Measurements from ENCODE around the gene PTPRS. TPM values are rescaled to one million over a fixed set of nuclear protein-coding genes. Genes with fewer than 3 reads are reported as not detected.

Gene PTPRS
- total RNA-seq, 2 donors from 2014 or later: 7.9 to 15.6 TPM

DNA sequence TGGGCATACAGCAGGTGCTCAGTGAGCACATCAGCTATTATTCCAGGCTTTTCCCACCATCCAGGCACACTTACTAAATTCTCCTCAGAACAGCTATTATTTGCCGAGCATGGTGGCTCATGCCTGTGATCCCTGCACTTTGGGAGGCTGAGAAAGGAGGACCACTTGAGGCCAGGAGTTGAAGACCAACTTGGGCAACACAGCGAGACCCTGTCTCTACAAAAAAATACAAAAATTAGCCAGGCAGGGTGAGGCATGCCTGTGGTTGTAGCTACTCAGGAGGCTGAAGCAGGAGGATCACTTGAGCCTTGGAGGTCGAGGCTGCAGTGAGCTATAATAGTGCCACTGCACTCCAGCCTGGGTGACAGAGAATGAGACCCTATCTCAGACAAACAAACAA is 35.4 kb downstream of the PTPRS start:
- intact Hi-C loops (cut with DNase I): no loop called here
- no peak for TF ChIP-seq CTCF (IDR thresholded peaks at IDR 0.05)
- Histone ChIP-seq H3K9ac (ENCODE audit: low read depth in 2 of 2, low read length in 2 of 2) (no peak overlapping the region), H3K4me1 (no peaks in the 10 kb centered on the region), H3K4me3 (no peak overlapping the region), H3K9me3 (no peaks in the 10 kb centered on the region), H3K27me3 (no peaks in the 10 kb centered on the region), H3K27ac (no peak overlapping the region), H3K36me3 (no peaks in the 10 kb centered on the region)
- DNase-seq: no peak

GRCh38 chr19:5304486-5304885 is 36.1 kb downstream of the PTPRS start:
- no peaks in the 10 kb centered on the region for H3K4me1 ChIP-seq

DNA sequence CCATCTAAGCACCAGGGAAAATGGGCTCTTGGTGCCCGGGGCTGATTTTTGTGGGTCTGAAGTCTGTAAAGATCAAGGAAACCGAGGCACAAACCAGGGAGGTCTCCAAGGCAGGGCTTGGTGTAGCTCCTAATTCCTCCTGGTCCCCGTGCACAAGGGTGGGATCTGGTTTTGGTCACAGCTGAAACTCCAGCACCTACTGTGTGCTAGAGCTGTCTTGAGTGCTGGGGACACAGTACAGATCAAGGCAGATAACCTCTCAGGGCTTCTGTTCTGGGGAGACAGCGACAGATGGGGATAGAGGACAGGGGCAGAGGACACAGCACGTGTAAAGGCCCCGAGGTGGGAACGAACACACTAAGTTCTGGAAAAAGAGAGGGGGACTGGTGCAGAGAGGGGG is 37.4 kb downstream of the PTPRS start:
- Histone ChIP-seq H3K9ac (ENCODE audit: low read depth in 2 of 2, low read length in 2 of 2) (no peak overlapping the region), H3K27ac (no peak overlapping the region), H3K36me3 (no peaks in the 10 kb centered on the region), H3K4me1 (no peaks in the 10 kb centered on the region), H3K4me3 (no peak overlapping the region), H3K27me3 (no peaks in the 10 kb centered on the region), H3K9me3 (no peaks in the 10 kb centered on the region)
- DNase-seq: no peak
- TF ChIP-seq CTCF (IDR thresholded peaks at IDR 0.05): no peak
- intact Hi-C loops (cut with DNase I): no loop called here

More at GRCh38 chr19:5304486-5304885, 36.1 kb downstream of the PTPRS start:
- Histone ChIP-seq H3K4me3 (no peak overlapping the region), H3K9ac (ENCODE audit: low read depth in 2 of 2, low read length in 2 of 2) (no peak overlapping the region), H3K27me3 (no peaks in the 10 kb centered on the region), H3K36me3 (no peaks in the 10 kb centered on the region), H3K27ac (no peak overlapping the region), H3K9me3 (no peaks in the 10 kb centered on the region)
- no peak for DNase-seq
- intact Hi-C loops (cut with DNase I): no loop called here
- TF ChIP-seq CTCF (IDR thresholded peaks at IDR 0.05): no peak

- TF ChIP-seq CTCF (IDR thresholded peaks at IDR 0.05): no peak
- Histone ChIP-seq H3K27ac (no peak overlapping the region), H3K9ac (ENCODE audit: low read depth in 2 of 2, low read length in 2 of 2) (no peak overlapping the region), H3K4me3 (no peak overlapping the region), H3K36me3 (no peaks in the 10 kb centered on the region), H3K27me3 (no peaks in the 10 kb centered on the region), H3K9me3 (no peaks in the 10 kb centered on the region), H3K4me1 (no peaks in the 10 kb centered on the region)
- intact Hi-C loops (cut with DNase I): no loop called here
- no peak for DNase-seq
These were observed 38.2 kb downstream of the PTPRS start for GRCh38 chr19:5302396-5302795.

DNA sequence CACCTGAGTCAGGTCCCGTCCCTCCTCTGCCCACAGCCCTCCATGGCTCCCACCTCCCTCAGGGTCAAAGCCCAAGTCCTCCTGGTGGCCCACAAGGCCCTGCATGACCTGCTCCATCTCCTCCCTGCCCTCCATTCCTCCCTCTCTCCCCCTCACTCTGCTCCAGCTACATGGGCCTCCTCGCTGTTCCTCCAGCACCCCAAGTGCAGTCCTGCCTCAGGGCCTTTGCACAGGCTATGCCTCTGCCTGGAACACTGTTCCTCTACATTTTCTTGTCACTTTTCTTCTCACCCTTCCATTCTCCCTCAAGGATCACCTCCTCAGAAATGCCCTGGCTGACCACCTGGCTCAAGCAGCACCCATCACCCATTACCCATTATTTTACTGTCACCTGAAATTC is 41.5 kb downstream of the PTPRS start:
- no peak for DNase-seq
- no peak overlapping the region for H3K9ac ChIP-seq (ENCODE audit: low read depth in 2 of 2, low read length in 2 of 2)
- H3K4me3 ChIP-seq: no peak overlapping the region
- H3K36me3 ChIP-seq: no peaks in the 10 kb centered on the region
- TF ChIP-seq CTCF (IDR thresholded peaks at IDR 0.05): no peak
- no peak overlapping the region for H3K27ac ChIP-seq
- no peaks in the 10 kb centered on the region for H3K9me3 ChIP-seq
- intact Hi-C loops (cut with DNase I): no loop called here
- no peaks in the 10 kb centered on the region for H3K4me1 ChIP-seq
- peaks cover under 1% of the 10 kb centered on the region for H3K27me3 ChIP-seq

GRCh38 chr19:5298471-5298901 is 42.1 kb downstream of the PTPRS start:
- H3K4me1 ChIP-seq: no peaks in the 10 kb centered on the region
- TF ChIP-seq CTCF (IDR thresholded peaks at IDR 0.05): no peak
- intact Hi-C loops (cut with DNase I): no loop called here
- no peak overlapping the region for H3K4me3 ChIP-seq
- H3K9me3 ChIP-seq: no peaks in the 10 kb centered on the region
- H3K27me3 ChIP-seq: peaks cover 7% of the 10 kb centered on the region
- no peaks in the 10 kb centered on the region for H3K36me3 ChIP-seq
- H3K9ac ChIP-seq (ENCODE audit: low read depth in 2 of 2, low read length in 2 of 2): no peak overlapping the region
- H3K27ac ChIP-seq: no peak overlapping the region
- no peak for DNase-seq

Data from colonic mucosa (tissue), 4 donors.